Measurements from ENCODE around the gene SH3BP1. TPM values are rescaled to one million over a fixed set of nuclear protein-coding genes. Genes with fewer than 3 reads are reported as not detected.
"Not testable (repeated sequence)": the region's sequence is repeated elsewhere in the genome, so short reads cannot be mapped to it uniquely, and the experiment has no call there.

Gene SH3BP1
- total RNA-seq, 1 donor from 2014 or later: 116 TPM

- intact Hi-C loops (cut with micrococcal nuclease): no loop called here
- no peak for DNase-seq (ENCODE audit: low spot score)
- Mint-ChIP-seq H3K4me3 (peak overlapping the region; percentile 96), H3K27ac (no peak overlapping the region), H3K36me3 (ENCODE audit: low read depth) (peaks cover 13% of the 10 kb centered on the region), H3K9me3 (no peaks in the 10 kb centered on the region), H3K4me1 (ENCODE audit: low read depth) (peaks cover 27% of the 10 kb centered on the region), H3K27me3 (ENCODE audit: insufficient read depth) (no peaks in the 10 kb centered on the region)
Observed at GRCh38 chr22:37684803-37685615, 45.5 kb downstream of the SH3BP1 start.

GRCh38 chr22:37686002-37686982 lies 46.8 kb downstream of the SH3BP1 start, which contains the start of gene NOL12:
Gene NOL12 (plus strand): TSS chr22:37686343. CDS start chr22:37686393, 50 bp downstream.
- intact Hi-C loops (cut with micrococcal nuclease): loop anchor here (1.0 to 2.0 kb wide), 4 partner anchors 9 to 997 kb away; partner anchors contain the start of gene GGA1
- Mint-ChIP-seq H3K27ac (peak within 1 kb of the TSS; percentile 97), H3K9me3 (no peaks in the 10 kb centered on the region), H3K27me3 (ENCODE audit: insufficient read depth) (no peaks in the 10 kb centered on the region), H3K36me3 (ENCODE audit: low read depth) (peaks cover 17% of the 10 kb centered on the region), H3K4me1 (ENCODE audit: low read depth) (peaks cover 24% of the 10 kb centered on the region), H3K4me3 (peak within 1 kb of the TSS; percentile 96)
- peak; percentile 74 for DNase-seq (ENCODE audit: low spot score)

GRCh38 chr22:37690407-37690806 lies 50.9 kb downstream of the SH3BP1 start:
- DNase-seq (ENCODE audit: low spot score): no peak
- Mint-ChIP-seq H3K27me3 (ENCODE audit: insufficient read depth) (no peaks in the 10 kb centered on the region), H3K4me3 (no peak overlapping the region), H3K4me1 (ENCODE audit: low read depth) (peaks cover 19% of the 10 kb centered on the region), H3K27ac (no peak overlapping the region), H3K9me3 (no peaks in the 10 kb centered on the region), H3K36me3 (ENCODE audit: low read depth) (peaks cover 29% of the 10 kb centered on the region)
- intact Hi-C loops (cut with micrococcal nuclease): no loop called here

- no peaks in the 10 kb centered on the region for H3K9me3 Mint-ChIP-seq
- peaks cover 21% of the 10 kb centered on the region for H3K4me1 Mint-ChIP-seq (ENCODE audit: low read depth)
- H3K27ac Mint-ChIP-seq: no peak overlapping the region
- no peak for DNase-seq (ENCODE audit: low spot score)
- H3K27me3 Mint-ChIP-seq (ENCODE audit: insufficient read depth): no peaks in the 10 kb centered on the region
- intact Hi-C loops (cut with micrococcal nuclease): no loop called here
- H3K4me3 Mint-ChIP-seq: no peak overlapping the region
- peaks cover 33% of the 10 kb centered on the region for H3K36me3 Mint-ChIP-seq (ENCODE audit: low read depth)
Observed at GRCh38 chr22:37690901-37691504, 51.5 kb downstream of the SH3BP1 start.

GRCh38 chr22:37692627-37693285 lies 53.3 kb downstream of the SH3BP1 start:
- Mint-ChIP-seq H3K27me3 (ENCODE audit: insufficient read depth) (no peaks in the 10 kb centered on the region), H3K9me3 (no peaks in the 10 kb centered on the region), H3K27ac (no peak overlapping the region), H3K4me1 (ENCODE audit: low read depth) (peaks cover 24% of the 10 kb centered on the region), H3K4me3 (no peak overlapping the region), H3K36me3 (ENCODE audit: low read depth) (peaks cover 31% of the 10 kb centered on the region)
- intact Hi-C loops (cut with micrococcal nuclease): no loop called here
- no peak for DNase-seq (ENCODE audit: low spot score)

GRCh38 chr22:37694131-37694530 lies 54.7 kb downstream of the SH3BP1 start:
- H3K9me3 Mint-ChIP-seq; H3K4me3 Mint-ChIP-seq; H3K27me3 Mint-ChIP-seq (ENCODE audit: insufficient read depth); H3K27ac Mint-ChIP-seq; intact Hi-C loops (cut with micrococcal nuclease); DNase-seq (ENCODE audit: low spot score): not testable (repeated sequence)
- Mint-ChIP-seq H3K4me1 (ENCODE audit: low read depth) (peaks cover 16% of the 10 kb centered on the region), H3K36me3 (ENCODE audit: low read depth) (peaks cover 22% of the 10 kb centered on the region)

- H3K27me3 Mint-ChIP-seq (ENCODE audit: insufficient read depth); H3K27ac Mint-ChIP-seq; H3K9me3 Mint-ChIP-seq; DNase-seq (ENCODE audit: low spot score): not testable (repeated sequence)
- peaks cover 16% of the 10 kb centered on the region for H3K4me1 Mint-ChIP-seq (ENCODE audit: low read depth)
- peak overlapping the region; percentile 65 for H3K4me3 Mint-ChIP-seq
- peaks cover 20% of the 10 kb centered on the region for H3K36me3 Mint-ChIP-seq (ENCODE audit: low read depth)
- intact Hi-C loops (cut with micrococcal nuclease): loop anchor here (1.0 to 5.0 kb wide), 2 partner anchors 10 to 111 kb away; partner anchors contain the start of genes GCAT and NOL12
Observed at GRCh38 chr22:37696260-37696656, 56.8 kb downstream of the SH3BP1 start.

GRCh38 chr22:37696657-37697537 lies 57.4 kb downstream of the SH3BP1 start, which contains the start of gene TRIOBP:
Gene TRIOBP (plus strand): TSS chr22:37697048. CDS start chr22:37701366, 4,318 bp downstream.
- Mint-ChIP-seq H3K27ac (peak within 1 kb of the TSS; percentile 58), H3K27me3 (ENCODE audit: insufficient read depth) (no peaks in the 10 kb centered on the region), H3K36me3 (ENCODE audit: low read depth) (peaks cover 20% of the 10 kb centered on the region), H3K9me3 (no peaks in the 10 kb centered on the region), H3K4me1 (ENCODE audit: low read depth) (peaks cover 16% of the 10 kb centered on the region), H3K4me3 (peak within 1 kb of the TSS; percentile 65)
- intact Hi-C loops (cut with micrococcal nuclease): loop anchor here (1.0 to 5.0 kb wide), 2 partner anchors 11 to 110 kb away; partner anchors contain the start of genes GCAT and NOL12
- DNase-seq (ENCODE audit: low spot score): peak; percentile 85

- no peak for DNase-seq (ENCODE audit: low spot score)
- H3K27me3 Mint-ChIP-seq (ENCODE audit: insufficient read depth): no peaks in the 10 kb centered on the region
- intact Hi-C loops (cut with micrococcal nuclease): loop anchor here (5.0 kb wide), 1 partner anchor 110 kb away; the partner anchor contains the start of gene GCAT
- no peak overlapping the region for H3K4me3 Mint-ChIP-seq
- H3K9me3 Mint-ChIP-seq: no peaks in the 10 kb centered on the region
- H3K36me3 Mint-ChIP-seq (ENCODE audit: low read depth): peaks cover 16% of the 10 kb centered on the region
- peaks cover 16% of the 10 kb centered on the region for H3K4me1 Mint-ChIP-seq (ENCODE audit: low read depth)
- no peak overlapping the region for H3K27ac Mint-ChIP-seq
Observed at GRCh38 chr22:37697538-37697835, 58.0 kb downstream of the SH3BP1 start.

GRCh38 chr22:37701141-37701786 lies 61.8 kb downstream of the SH3BP1 start:
- Mint-ChIP-seq H3K9me3 (no peaks in the 10 kb centered on the region), H3K4me3 (no peak overlapping the region), H3K36me3 (ENCODE audit: low read depth) (peaks cover 3% of the 10 kb centered on the region), H3K27me3 (ENCODE audit: insufficient read depth) (no peaks in the 10 kb centered on the region), H3K4me1 (ENCODE audit: low read depth) (peaks cover 9% of the 10 kb centered on the region), H3K27ac (no peak overlapping the region)
- intact Hi-C loops (cut with micrococcal nuclease): no loop called here
- DNase-seq (ENCODE audit: low spot score): no peak

GRCh38 chr22:37703906-37704305 lies 64.4 kb downstream of the SH3BP1 start:
- Mint-ChIP-seq H3K9me3 (no peaks in the 10 kb centered on the region), H3K4me1 (ENCODE audit: low read depth) (no peaks in the 10 kb centered on the region), H3K27ac (no peak overlapping the region), H3K27me3 (ENCODE audit: insufficient read depth) (no peaks in the 10 kb centered on the region), H3K4me3 (no peak overlapping the region), H3K36me3 (ENCODE audit: low read depth) (peaks cover 3% of the 10 kb centered on the region)
- DNase-seq (ENCODE audit: low spot score): no peak
- intact Hi-C loops (cut with micrococcal nuclease): no loop called here

All from activated T-helper 1 cell treated with anti-CD3 and anti-CD28 coated beads, Interleukin-12 subunit alpha, Interleukin-12 subunit beta, Interleukin-2, Interleukin-4 antibody, amounts not matched to agents 30 ng/mL and 10 ng/mL and 1 ng/mL, durations not matched to agents 14 hours and 24 hours and 36 hours (primary cell).